ENCODE results near the gene ATG4B. TPM values are rescaled to one million over a fixed set of nuclear protein-coding genes. Genes with fewer than 3 reads are reported as not detected.
A peak's percentile ranks its signal among the peaks of the same experiment; 100 is the strongest.

ATG4B gene
- total and polyA plus RNA-seq, 3 experiments from 2014 or later: 56.1 to 80.2 (median 79.0) TPM

DNA sequence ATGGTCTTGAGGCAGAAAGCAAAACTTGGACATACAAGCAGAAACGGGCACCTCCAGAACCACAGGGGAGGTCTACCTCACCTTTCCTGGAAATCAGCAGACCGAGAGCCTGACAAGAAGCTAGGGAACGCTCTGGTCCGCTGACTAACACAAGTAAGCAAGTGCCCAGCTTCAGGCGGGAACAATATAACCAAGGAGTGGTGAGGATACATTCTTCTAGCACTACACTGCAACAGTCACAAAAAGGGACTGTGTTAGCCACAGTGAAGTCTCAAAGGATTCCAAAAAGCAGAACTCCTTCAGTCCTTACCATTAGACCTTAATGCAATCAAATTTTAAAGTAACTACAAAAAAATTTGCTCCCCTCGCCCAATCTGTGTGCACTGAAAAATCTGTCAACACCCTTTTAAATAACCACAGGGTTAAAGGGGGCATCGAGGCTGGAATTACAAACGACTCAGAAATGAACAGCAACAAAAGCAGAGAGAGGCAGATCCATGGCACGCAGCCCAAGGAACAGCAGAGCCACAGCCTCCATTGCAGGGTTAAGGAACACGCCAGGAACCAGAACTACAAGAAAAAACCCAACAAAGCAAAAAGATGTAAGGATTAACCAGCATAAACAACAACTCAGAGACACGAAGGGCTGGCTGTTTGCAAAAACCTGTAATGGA, 7.6 kb upstream of the ATG4B start:
- Mint-ChIP-seq H3K36me3 (peaks cover 0 to 61% (median 6%) of the 10 kb centered on the region in 3 donors), H3K27ac (peak overlapping the region in 3 of 8 donors; percentile 0 to 55 (median 24)), H3K9me3 (no peaks in the 10 kb centered on the region), H3K4me1 (peaks cover 11 to 32% (median 12%) of the 10 kb centered on the region in 3 donors), H3K27me3 (no peaks in the 10 kb centered on the region), H3K4me3 (no peak overlapping the region)
- CTCF ChIA-PET: no interaction called here
- Histone ChIP-seq H3K27ac (ENCODE audit: low read depth, low read length) (no peak overlapping the region), H3K36me3 (ENCODE audit: insufficient read depth, low read length) (peaks cover 14% of the 10 kb centered on the region), H3K27me3 (ENCODE audit: insufficient read depth, low read length, poor library complexity, severe bottlenecking) (no peaks in the 10 kb centered on the region), H3K9me3 (ENCODE audit: low read length) (no peaks in the 10 kb centered on the region), H3K4me1 (ENCODE audit: insufficient read depth, low read length) (peaks cover 2% of the 10 kb centered on the region), H3K4me3 (ENCODE audit: low read length) (no peak overlapping the region)
- POLR2A ChIA-PET: no interaction called here
- DNase-seq: no peak

DNA sequence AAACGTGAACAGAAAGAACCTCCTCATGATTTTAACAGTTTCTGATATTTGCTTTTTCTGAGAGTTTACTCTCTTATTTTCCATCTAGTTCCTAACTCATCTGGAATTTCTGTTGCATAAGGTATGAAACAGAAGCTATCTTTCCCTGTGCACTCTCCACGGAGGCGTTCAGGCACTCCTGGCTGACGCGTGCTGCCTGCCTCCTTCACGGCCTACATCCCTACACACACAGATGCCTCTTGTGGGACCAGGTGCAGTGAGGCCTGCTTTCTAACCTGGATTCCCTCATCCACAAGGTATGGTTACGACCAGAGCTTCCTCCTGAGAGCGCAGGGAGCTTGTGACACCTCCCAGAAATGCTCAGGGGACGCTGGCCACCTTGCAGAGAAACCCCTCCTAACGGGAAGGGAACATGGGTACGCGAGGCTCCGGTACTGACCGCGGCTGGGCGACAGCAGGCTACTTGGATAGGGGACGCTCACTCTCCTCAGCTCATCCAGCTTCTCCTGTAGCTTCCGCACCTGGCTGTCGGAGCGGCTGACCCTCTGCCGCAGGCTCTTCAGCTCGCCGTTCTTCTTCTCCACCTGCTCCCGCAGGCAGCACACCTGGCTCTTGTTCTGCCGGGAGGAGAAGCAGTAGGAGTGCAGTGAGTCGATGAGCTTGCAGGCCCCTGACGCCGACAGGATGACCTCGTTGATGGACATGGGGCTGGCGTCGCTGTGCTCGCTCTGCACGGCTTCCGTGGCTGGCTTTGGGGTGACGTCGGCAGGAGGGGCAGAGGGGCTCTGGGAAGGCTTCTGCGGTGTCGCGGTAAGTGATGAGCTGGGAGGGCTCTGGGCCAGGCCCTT, 4.8 kb upstream of the ATG4B start:
- peaks cover 14% of the 10 kb centered on the region for H3K36me3 ChIP-seq (ENCODE audit: insufficient read depth, low read length)
- Mint-ChIP-seq H3K36me3 (peaks cover 0 to 56% (median 3%) of the 10 kb centered on the region in 3 donors), H3K27ac (peak overlapping the region in 1 of 8 donors; percentile 43), H3K4me3 (peak overlapping the region in 1 of 7 donors; percentile 21), H3K27me3 (no peaks in the 10 kb centered on the region), H3K4me1 (peaks cover 16 to 33% (median 17%) of the 10 kb centered on the region in 3 donors), H3K9me3 (no peaks in the 10 kb centered on the region)
- H3K9me3 ChIP-seq (ENCODE audit: low read length): no peaks in the 10 kb centered on the region
- H3K4me3 ChIP-seq (ENCODE audit: low read length): no peak overlapping the region
- H3K4me1 ChIP-seq (ENCODE audit: insufficient read depth, low read length): peaks cover 14% of the 10 kb centered on the region
- CTCF ChIA-PET: interaction anchor here (1.9 kb wide), 1 partner anchor 15 kb away, joined by 5 read pairs; no protein-coding TSS in a partner anchor
- POLR2A ChIA-PET: interaction anchor here (0.6 kb wide), 1 partner anchor 77 kb away, joined by 7 read pairs; no protein-coding TSS in a partner anchor
- DNase-seq: no peak
- no peak overlapping the region for H3K27ac ChIP-seq (ENCODE audit: low read depth, low read length)
- H3K27me3 ChIP-seq (ENCODE audit: insufficient read depth, low read length, poor library complexity, severe bottlenecking): no peaks in the 10 kb centered on the region

DNA sequence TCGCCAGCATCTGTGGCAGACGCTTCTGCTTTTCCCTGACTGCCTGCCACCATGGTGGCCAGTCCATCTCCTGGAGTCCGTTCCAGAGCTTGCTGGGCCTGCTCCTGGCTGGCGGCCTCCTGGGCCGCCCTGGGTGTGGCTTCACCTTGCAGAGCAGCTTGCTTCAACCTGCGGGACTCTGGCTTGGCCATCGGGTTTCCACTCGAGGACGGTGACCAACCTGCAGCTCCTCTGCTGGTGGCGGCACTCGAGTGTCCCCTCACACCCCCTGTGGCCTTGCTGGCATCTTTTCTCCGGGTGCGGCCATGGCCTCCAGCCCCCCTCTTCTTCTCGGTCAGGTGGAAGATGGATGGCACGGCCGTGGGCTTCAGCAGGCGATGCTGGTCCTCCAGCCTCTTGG, 3.9 kb upstream of the ATG4B start:
- Histone ChIP-seq H3K4me3 (ENCODE audit: low read length) (no peak overlapping the region), H3K9me3 (ENCODE audit: low read length) (no peaks in the 10 kb centered on the region), H3K27ac (ENCODE audit: low read depth, low read length) (no peak overlapping the region), H3K4me1 (ENCODE audit: insufficient read depth, low read length) (peaks cover 19% of the 10 kb centered on the region), H3K36me3 (ENCODE audit: insufficient read depth, low read length) (peaks cover 14% of the 10 kb centered on the region), H3K27me3 (ENCODE audit: insufficient read depth, low read length, poor library complexity, severe bottlenecking) (no peaks in the 10 kb centered on the region)
- peaks cover 0 to 52% (median 3%) of the 10 kb centered on the region in 3 donors for H3K36me3 Mint-ChIP-seq
- H3K4me3 Mint-ChIP-seq: no peak overlapping the region
- H3K9me3 Mint-ChIP-seq: no peaks in the 10 kb centered on the region
- DNase-seq: no peak
- H3K27me3 Mint-ChIP-seq: no peaks in the 10 kb centered on the region
- POLR2A ChIA-PET: interaction anchor here (0.6 kb wide), 1 partner anchor 78 kb away, joined by 7 read pairs; no protein-coding TSS in a partner anchor
- H3K27ac Mint-ChIP-seq: no peak overlapping the region
- CTCF ChIA-PET: interaction anchor here (1.9 kb wide), 1 partner anchor 16 kb away, joined by 5 read pairs; no protein-coding TSS in a partner anchor
- H3K4me1 Mint-ChIP-seq: peaks cover 20 to 37% (median 24%) of the 10 kb centered on the region in 3 donors

DNA sequence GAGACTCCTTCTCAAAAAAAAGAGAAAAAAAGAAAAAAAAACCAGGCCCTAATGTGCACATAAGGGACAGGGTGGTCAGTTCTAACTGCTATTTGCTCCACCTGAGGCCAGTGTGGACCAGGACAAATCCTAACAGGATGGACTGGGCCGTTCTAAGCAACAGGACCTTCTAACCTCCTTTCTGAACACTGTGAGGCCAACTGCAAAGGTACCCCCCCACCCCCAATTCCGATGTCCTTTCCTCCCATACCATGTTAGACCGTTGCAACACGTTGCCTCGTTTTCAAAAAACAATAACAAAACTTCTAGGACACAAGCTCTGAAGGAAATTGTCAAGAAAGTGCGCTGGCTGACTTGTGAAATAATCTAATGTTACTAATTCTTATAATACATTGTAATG, 1.7 kb upstream of the ATG4B start:
- peaks cover 14% of the 10 kb centered on the region for H3K36me3 ChIP-seq (ENCODE audit: insufficient read depth, low read length)
- ChIA-PET CTCF (no interaction called here), POLR2A (no interaction called here)
- no peaks in the 10 kb centered on the region for H3K27me3 ChIP-seq (ENCODE audit: insufficient read depth, low read length, poor library complexity, severe bottlenecking)
- peak overlapping the region; percentile 35 to 87 (median 73) for H3K27ac Mint-ChIP-seq
- no peaks in the 10 kb centered on the region for H3K27me3 Mint-ChIP-seq
- H3K4me3 Mint-ChIP-seq: peak overlapping the region; percentile 78 to 88 (median 83)
- no peak for DNase-seq
- H3K36me3 Mint-ChIP-seq: peaks cover 0 to 41% (median 3%) of the 10 kb centered on the region in 3 donors
- H3K4me3 ChIP-seq (ENCODE audit: low read length): no peak overlapping the region
- no peaks in the 10 kb centered on the region for H3K9me3 Mint-ChIP-seq
- H3K4me1 ChIP-seq (ENCODE audit: insufficient read depth, low read length): peaks cover 33% of the 10 kb centered on the region
- H3K4me1 Mint-ChIP-seq: peaks cover 35 to 51% (median 45%) of the 10 kb centered on the region in 3 donors
- peak overlapping the region; percentile 38 for H3K27ac ChIP-seq (ENCODE audit: low read depth, low read length)
- no peaks in the 10 kb centered on the region for H3K9me3 ChIP-seq (ENCODE audit: low read length)

DNA sequence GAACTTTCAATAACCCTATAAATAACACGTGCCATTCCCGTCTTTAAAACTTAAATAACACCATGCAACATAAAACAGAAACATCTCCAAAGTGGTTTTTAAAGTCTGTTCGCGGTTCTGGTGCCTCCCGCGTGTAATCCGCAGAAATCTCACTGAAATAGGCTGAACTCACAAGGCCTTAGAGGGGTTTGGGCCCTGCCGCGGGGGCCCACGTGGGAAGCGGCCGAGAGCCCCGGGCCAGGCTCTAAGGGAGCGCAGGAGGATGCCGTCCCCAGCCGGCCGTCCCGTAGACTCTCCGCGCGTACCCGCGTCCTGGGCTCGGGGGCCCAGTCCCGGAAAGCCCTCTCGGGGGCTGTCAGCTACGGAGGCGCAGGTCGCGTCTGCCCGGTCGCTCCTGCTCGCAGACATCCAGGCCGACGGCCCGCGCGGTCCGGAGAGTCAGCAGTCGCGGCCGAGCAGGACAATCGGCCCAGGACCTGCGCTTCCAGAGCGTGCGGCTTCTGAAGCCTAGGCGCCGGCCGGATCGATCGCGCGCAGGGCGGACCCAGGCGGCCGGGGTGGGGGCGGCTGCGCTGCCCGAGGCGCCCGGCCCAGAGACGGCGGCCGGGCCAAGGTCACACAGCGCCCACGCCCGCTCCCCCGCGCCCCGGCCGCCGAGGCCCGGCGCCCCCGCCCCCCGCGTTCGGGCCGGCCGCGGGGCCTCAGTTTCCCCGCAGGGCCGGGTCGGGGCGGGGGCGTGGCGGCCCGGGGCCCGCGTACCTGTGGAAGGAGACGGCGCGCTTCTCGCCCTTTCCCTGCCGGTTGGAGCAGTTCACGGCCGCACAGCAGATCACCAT, 1.1 kb upstream of the ATG4B start:
- peak in 4 of 5 donors; percentile 4 to 33 (median 14) for DNase-seq
- peak overlapping the region; percentile 58 for H3K4me3 ChIP-seq (ENCODE audit: low read length)
- peaks cover 14% of the 10 kb centered on the region for H3K36me3 ChIP-seq (ENCODE audit: insufficient read depth, low read length)
- peak overlapping the region; percentile 78 to 88 (median 83) for H3K4me3 Mint-ChIP-seq
- H3K9me3 ChIP-seq (ENCODE audit: low read length): no peaks in the 10 kb centered on the region
- H3K4me1 Mint-ChIP-seq: peaks cover 38 to 55% (median 51%) of the 10 kb centered on the region in 3 donors
- no peaks in the 10 kb centered on the region for H3K27me3 ChIP-seq (ENCODE audit: insufficient read depth, low read length, poor library complexity, severe bottlenecking)
- H3K27ac Mint-ChIP-seq: peak overlapping the region; percentile 10 to 87 (median 73)
- peaks cover 0 to 36% (median 3%) of the 10 kb centered on the region in 3 donors for H3K36me3 Mint-ChIP-seq
- ChIA-PET CTCF (no interaction called here), POLR2A (interaction anchor here (1.6 to 2.4 kb wide), 3 partner anchors 50 to 322 kb away, joined by 7 to 8 read pairs (median 8); partner anchors contain the start of genes DTYMK, HDLBP, ING5 and SEPTIN2)
- peaks cover 33% of the 10 kb centered on the region for H3K4me1 ChIP-seq (ENCODE audit: insufficient read depth, low read length)
- H3K27ac ChIP-seq (ENCODE audit: low read depth, low read length): peak overlapping the region; percentile 38
- H3K27me3 Mint-ChIP-seq: no peaks in the 10 kb centered on the region
- H3K9me3 Mint-ChIP-seq: no peaks in the 10 kb centered on the region

DNA sequence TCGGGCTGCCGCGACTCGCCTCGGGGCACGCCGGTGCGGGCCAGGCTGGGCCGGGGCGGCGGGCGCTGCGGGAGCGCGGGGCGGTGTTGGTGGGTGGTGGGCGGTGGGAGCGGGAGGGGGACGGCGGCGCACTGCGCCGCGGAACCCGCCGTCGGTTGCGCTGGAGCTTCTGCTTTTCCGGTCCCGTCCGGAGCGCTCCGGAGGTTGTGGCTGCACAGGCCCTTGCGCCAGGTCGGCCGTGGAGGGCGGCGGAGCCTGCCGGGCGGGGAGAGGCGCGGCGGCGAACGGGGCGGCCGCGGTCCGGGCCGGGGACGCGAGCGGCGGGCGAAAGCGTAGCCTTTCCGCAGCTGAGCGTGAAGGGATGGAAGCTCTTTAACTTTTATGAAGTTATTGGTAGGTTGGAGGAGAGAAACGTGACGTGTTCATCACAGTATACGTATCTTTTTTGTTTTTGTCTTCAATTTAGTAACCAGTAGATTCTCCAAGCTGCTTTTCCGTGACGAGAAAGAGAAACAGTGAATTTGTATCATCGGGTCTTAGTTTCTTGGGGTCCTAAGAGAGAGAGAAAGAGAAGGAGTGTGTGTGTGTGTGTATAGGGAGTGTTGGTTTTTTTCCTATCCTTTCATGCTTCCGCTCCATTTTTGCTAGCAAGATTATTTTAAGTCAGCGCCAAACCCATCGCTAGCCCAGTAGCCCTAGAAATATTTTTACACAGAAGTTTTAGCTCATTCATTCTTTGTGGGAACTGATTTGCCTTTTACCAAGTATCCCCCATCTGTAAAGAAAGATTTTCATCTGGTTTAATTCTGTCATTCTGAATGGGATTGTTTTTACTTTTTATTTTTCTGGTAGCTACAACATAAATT, 535 bp downstream of the ATG4B start:
- peaks cover 44 to 64% (median 64%) of the 10 kb centered on the region in 3 donors for H3K4me1 Mint-ChIP-seq

More for the DNA sequence above, 535 bp downstream of the ATG4B start:
- Histone ChIP-seq H3K4me3 (ENCODE audit: low read length) (peak overlapping the region; percentile 91), H3K4me1 (ENCODE audit: insufficient read depth, low read length) (peaks cover 33% of the 10 kb centered on the region), H3K27me3 (ENCODE audit: insufficient read depth, low read length, poor library complexity, severe bottlenecking) (no peaks in the 10 kb centered on the region), H3K27ac (ENCODE audit: low read depth, low read length) (peak overlapping the region; percentile 88), H3K36me3 (ENCODE audit: insufficient read depth, low read length) (peaks cover 8% of the 10 kb centered on the region), H3K9me3 (ENCODE audit: low read length) (no peaks in the 10 kb centered on the region)
- peaks cover 0 to 23% (median 3%) of the 10 kb centered on the region in 3 donors for H3K36me3 Mint-ChIP-seq
- ChIA-PET CTCF (interaction anchor here (0.9 to 1.7 kb wide), 2 partner anchors 21 to 27 kb away, joined by 3 to 5 read pairs; no protein-coding TSS in a partner anchor), POLR2A (interaction anchor here (1.6 to 2.4 kb wide), 3 partner anchors 48 to 323 kb away, joined by 7 to 8 read pairs (median 8); partner anchors contain the start of genes DTYMK, HDLBP, ING5 and SEPTIN2)
- peak; percentile 21 to 57 (median 33) for DNase-seq
- peak overlapping the region; percentile 78 to 94 (median 92) for H3K27ac Mint-ChIP-seq
- peak overlapping the region; percentile 87 to 95 (median 90) for H3K4me3 Mint-ChIP-seq
- no peaks in the 10 kb centered on the region for H3K27me3 Mint-ChIP-seq
- H3K9me3 Mint-ChIP-seq: no peaks in the 10 kb centered on the region

All from CD8-positive, alpha-beta memory T cell (primary cell).